GM12865 (cell line): ENCODE data around the gene MYT1.

Experiments
- DNase-seq: peaks from one replicate; pipeline ENCODE4 v3.0.0; 2010; ENCODE audit warnings: low read depth
- H3K4me3 ChIP-seq: 2 replicates; pipeline ENCODE4 v1.5.1; 2011; ENCODE audit warnings: mild to moderate bottlenecking, low read depth, low read length, control low read depth
- TF ChIP-seq, protein P1 (sequence below): IDR thresholded peaks from 2 replicates; pipeline ENCODE4 v1.5.1; 2011; ENCODE audit warnings: low read length, control low read depth, low read depth, inconsistent platforms; ENCODE audit not compliant: insufficient read depth; ENCODE audit errors: missing control alignments

The MYT1 gene

DNA sequence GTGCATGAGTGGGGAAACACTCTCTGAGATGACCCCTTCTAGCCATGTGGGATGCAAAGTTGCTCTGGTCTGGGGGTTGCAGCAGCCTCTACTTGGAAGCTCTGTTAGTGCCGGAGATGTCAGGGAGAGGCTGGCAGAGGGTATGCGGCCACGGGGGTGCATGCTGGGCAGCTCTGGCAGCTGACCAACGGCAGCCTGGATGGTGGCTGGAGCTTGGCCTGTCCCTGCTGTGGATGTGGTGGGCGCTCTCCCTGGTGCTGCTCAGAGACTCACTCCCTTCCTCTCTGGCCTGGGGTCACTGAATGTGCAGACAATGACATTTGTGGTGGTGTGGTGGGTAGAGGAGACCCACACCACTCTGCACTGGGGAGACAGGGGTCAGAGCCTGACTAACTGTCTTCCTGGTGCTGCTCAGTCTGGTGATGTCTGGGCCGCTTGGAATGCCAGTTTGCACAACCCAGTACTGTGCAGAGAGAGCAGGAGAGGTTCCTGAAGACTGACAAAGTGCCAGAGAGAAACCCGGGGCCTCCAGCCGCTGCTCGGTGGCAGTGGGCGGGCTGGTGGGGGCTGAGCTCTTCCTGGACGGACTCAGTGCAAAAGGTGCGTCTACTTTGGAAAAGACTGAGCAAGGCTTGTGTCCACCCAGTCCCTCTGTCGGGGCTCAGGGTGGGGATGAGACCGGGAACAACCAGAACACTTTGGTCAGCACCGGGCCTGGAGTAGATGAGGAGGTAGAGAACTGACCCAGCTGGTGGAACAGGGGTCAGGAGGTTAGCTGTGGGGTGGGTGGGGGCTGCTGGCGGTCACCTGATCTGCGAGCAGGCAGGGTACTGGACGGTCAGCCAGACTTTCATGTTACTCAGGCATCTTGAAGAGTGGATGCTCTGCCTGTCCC is 2.7 kb downstream of the MYT1 start:
- TF ChIP-seq, protein P1, sequence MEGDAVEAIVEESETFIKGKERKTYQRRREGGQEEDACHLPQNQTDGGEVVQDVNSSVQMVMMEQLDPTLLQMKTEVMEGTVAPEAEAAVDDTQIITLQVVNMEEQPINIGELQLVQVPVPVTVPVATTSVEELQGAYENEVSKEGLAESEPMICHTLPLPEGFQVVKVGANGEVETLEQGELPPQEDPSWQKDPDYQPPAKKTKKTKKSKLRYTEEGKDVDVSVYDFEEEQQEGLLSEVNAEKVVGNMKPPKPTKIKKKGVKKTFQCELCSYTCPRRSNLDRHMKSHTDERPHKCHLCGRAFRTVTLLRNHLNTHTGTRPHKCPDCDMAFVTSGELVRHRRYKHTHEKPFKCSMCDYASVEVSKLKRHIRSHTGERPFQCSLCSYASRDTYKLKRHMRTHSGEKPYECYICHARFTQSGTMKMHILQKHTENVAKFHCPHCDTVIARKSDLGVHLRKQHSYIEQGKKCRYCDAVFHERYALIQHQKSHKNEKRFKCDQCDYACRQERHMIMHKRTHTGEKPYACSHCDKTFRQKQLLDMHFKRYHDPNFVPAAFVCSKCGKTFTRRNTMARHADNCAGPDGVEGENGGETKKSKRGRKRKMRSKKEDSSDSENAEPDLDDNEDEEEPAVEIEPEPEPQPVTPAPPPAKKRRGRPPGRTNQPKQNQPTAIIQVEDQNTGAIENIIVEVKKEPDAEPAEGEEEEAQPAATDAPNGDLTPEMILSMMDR: no peak
- no peak for DNase-seq
- no peak overlapping the region for H3K4me3 ChIP-seq

DNA sequence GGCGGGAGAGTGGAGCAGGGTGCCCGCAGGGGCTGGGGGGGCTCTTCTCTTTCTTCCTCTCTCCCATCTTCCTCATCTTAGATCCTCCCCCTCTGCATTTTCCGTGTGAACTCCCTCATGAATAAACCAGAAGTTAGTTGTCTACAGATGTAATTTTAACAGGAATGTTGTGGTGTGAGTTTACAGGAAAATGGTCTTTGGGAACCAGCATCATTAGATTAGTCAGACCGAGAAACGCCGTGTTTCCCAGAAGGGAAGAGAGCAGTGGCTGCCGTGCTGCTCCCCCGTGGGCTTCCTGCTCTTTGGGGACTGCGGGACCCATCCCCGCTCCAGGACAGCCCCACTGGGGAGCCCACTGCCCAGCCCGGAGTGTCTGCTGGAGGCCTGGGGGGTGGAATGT is 3.4 kb downstream of the MYT1 start:
- H3K4me3 ChIP-seq: no peak overlapping the region
- DNase-seq: no peak
- TF ChIP-seq, protein P1: no peak

DNA sequence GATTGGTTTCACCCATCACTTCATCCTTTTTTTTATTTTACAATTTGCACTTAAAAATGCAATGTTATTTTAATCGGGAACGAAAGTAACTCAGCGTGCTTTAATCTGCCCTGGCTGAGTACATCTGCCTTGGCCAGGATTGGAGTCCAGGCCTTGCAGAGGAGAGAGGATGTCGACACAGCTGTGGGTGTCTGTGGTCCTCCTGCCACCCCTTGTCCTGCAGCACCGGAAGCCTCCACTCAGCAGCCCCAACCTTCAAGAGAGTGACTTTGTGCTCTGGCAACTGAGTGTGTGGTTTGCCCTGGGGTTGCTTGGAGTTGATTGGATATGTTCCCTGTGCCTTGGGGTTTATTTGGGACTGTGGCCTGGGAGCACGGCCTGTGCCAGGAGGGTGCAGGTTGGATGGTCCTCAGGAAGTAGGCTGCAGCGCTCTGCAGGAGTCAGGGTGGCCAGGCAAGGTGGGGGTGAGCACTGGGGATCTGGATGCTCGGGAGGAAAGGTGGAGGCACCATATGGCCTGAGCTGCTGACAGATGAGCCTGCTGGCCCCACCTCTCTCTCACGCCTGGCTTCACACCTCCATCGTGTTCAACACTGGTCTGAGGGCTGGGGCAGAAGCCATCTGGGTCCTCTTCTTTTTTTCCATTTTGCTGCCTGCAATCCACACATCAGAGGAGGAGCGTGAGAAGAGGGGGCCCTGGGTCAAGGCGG is 4.3 kb downstream of the MYT1 start:
- H3K4me3 ChIP-seq: no peak overlapping the region
- no peak for DNase-seq
- TF ChIP-seq, protein P1: no peak

DNA sequence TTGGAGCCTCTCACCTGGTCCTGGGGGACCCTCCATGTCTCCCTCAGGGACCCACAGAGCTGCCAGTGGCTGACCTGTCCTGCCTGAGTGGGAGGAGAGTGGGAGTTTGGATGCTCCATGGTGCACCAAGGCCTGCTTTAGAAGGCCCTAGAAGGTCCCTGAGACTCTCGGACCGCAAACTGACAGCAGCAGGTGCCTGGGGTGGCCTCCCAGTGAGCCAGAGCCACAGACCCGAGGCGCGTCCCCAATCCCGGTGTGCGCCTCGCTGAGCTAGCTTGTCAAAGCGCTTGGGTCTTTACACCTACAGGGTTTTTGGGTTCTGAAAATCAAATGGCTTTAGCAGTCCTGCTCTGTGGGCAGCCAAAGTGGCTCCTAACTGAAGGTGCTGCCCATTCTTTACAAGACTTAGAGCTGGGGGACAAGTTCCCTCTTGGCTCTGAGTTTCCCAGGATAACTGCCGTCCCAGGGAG is 4.9 kb downstream of the MYT1 start:
- TF ChIP-seq, protein P1: no peak
- no peak for DNase-seq

DNA sequence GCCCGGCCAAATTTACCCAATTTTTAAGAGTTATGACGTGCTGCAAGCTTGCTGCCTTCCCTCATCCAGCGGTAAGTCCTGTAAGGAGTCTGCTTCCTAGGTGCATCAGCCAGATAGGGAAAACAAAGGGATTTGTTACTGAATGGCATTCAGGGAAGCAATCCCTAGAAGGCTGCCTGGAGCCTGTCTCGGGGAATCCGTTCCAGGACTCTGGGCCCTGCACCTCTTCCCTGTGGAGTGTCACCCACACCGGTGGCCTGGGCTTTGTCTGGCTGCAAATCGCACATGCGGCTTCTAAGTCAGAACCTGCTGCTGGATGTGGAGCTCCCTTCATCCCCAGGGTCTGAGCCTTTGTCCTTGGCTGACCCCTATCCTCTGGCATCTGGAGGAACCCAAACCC is 7.0 kb downstream of the MYT1 start:
- no peak overlapping the region for H3K4me3 ChIP-seq
- DNase-seq: no peak
- TF ChIP-seq, protein P1: no peak

More for the DNA sequence above, 4.9 kb downstream of the MYT1 start:
- no peak overlapping the region for H3K4me3 ChIP-seq

DNA sequence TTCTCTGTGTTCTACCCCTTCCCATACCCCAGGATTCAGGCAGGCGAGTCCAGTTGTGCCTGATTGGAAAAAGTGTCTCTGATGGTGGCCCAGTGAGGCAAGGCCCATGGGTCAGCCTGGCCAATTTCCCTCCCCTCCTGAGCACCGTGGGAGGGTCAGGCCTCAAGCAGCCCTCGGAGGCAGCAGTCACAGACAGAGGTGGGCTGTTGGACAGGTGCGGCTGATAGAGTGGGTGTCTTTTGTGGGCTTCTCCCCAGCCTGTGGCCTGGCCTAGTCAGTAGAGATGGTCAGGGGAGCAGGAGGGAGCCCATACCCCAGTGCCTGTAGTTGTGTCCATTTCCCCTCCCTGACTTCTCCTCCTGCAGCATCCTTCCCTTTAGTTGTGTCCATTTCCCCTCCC is 8.9 kb downstream of the MYT1 start:
- H3K4me3 ChIP-seq: no peak overlapping the region
- TF ChIP-seq, protein P1: no peak
- DNase-seq: no peak
